GM19035 (cell line): ENCODE measurements around the gene RAP2A.

Experiments used
- ATAC-seq: cut with Tn5 transposase; IDR thresholded peaks from one replicate; pipeline ENCODE4 v1.9.1; 2021; ENCODE audit not compliant: unreplicated experiment

The RAP2A gene

GRCh38 chr13:97492684-97493371 lies 58.9 kb downstream of the RAP2A start:
- ATAC-seq, result no peak

- no peak for ATAC-seq
Measured at GRCh38 chr13:97493456-97493855, 59.5 kb downstream of the RAP2A start.

- no peak for ATAC-seq
Measured at GRCh38 chr13:97495678-97496077, 61.7 kb downstream of the RAP2A start.

- ATAC-seq, result no peak
Measured at GRCh38 chr13:97496511-97496910, 62.5 kb downstream of the RAP2A start.

GRCh38 chr13:97497400-97497799 lies 63.4 kb downstream of the RAP2A start:
- no peak for ATAC-seq

GRCh38 chr13:97498419-97498818 lies 64.5 kb downstream of the RAP2A start:
- ATAC-seq, result no peak

- no peak for ATAC-seq
Measured at GRCh38 chr13:97499181-97499580, 65.2 kb downstream of the RAP2A start.

GRCh38 chr13:97502181-97502580 lies 68.2 kb downstream of the RAP2A start:
- ATAC-seq, result no peak

- ATAC-seq, result no peak
Measured at GRCh38 chr13:97502706-97503105, 68.7 kb downstream of the RAP2A start.

GRCh38 chr13:97505017-97505416 lies 71.0 kb downstream of the RAP2A start:
- no peak for ATAC-seq

- ATAC-seq, result no peak
Measured at GRCh38 chr13:97506511-97506910, 72.5 kb downstream of the RAP2A start.

GRCh38 chr13:97512732-97513131 lies 78.8 kb downstream of the RAP2A start:
- ATAC-seq, result no peak

- no peak for ATAC-seq
Measured at GRCh38 chr13:97515643-97516042, 81.7 kb downstream of the RAP2A start.

- ATAC-seq, result no peak
Measured at GRCh38 chr13:97517967-97518366, 84.0 kb downstream of the RAP2A start.
